ENCODE results near the gene HEPACAM.

Gene HEPACAM

GRCh38 chr11:124918950-124919349 lies 16.9 kb downstream of the HEPACAM start, which contains the start of gene HEPN1:
TSS of gene HEPN1 (plus strand) at chr11:124919250.
- no peak for TF ChIP-seq CTCF (conservative IDR thresholded peaks at IDR 0.05)
- H3K27ac ChIP-seq, result no peak within 1 kb of the TSS

GRCh38 chr11:124917115-124917637 lies 18.7 kb downstream of the HEPACAM start:
- H3K27ac ChIP-seq, result no peak overlapping the region
- TF ChIP-seq CTCF (conservative IDR thresholded peaks at IDR 0.05), result no peak

GRCh38 chr11:124916370-124916710 lies 19.5 kb downstream of the HEPACAM start:
- TF ChIP-seq CTCF (conservative IDR thresholded peaks at IDR 0.05), result no peak
- H3K27ac ChIP-seq, result no peak overlapping the region

DNA sequence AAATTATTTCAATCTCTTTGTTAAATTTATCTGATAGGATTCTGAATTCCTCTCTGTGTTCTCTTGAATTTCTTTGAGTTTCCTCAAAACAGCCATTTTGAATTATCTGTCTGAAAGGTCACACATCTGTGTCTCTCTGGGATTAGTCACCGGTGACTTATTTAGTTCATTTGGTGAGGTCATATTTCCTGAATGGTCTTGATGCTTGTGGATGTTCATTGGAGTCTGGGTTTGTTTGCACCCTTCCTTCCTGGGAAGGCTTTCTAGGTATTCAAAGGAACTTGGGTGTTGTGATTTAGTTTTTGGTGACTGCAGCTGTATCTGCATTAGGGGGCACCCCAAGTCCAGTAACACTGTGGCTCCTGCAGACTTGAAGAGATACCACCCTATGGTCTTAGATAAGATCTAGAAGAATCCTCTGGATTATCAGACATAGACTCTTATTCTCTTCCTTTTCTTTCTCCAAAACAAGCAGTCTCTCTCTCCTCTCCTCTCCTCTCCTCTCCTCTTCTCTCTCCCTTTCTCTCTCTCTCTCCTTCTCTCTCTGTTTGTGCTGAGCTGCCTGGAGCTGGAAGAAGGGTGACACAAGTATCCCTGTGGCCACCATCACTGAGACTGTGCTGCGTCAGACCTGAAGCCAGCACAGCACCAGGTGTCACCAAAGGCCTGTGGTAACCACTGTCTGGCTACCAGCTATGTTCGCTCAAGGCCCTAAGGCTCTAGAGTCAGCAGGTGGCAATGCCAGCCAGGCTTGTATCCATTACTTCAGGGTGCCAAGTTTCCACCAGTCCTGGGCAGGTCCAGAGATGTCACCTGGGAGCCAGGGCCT lies 20.1 kb downstream of the HEPACAM start:
- no peak overlapping the region for H3K27ac ChIP-seq
- TF ChIP-seq CTCF (conservative IDR thresholded peaks at IDR 0.05), result no peak

GRCh38 chr11:124902616-124903015 lies 33.2 kb downstream of the HEPACAM start:
- no peak for TF ChIP-seq CTCF (conservative IDR thresholded peaks at IDR 0.05)
- no peak overlapping the region for H3K27ac ChIP-seq

DNA sequence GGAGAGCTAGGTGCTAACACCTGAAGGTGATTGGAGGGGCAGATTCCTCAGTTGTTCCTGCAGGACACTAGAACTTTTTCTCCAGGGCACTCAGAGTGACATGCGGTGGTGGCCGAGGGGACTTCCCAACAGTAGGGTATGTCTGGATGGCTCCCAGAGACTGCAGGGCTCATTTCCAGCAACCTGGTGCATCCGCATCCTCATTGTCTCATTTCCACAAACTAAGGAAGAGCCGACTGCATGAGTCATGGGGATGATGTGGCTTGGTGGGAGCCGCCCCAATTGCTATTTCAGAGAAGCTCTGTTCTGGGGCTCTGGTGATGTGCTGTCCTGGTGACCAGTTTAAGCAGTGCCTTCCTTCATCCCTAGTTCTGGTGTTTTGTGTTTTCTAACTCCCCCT lies 35.4 kb downstream of the HEPACAM start:
- no peak for TF ChIP-seq CTCF (conservative IDR thresholded peaks at IDR 0.05)
- no peak overlapping the region for H3K27ac ChIP-seq

GRCh38 chr11:124899383-124900145 lies 36.3 kb downstream of the HEPACAM start:
- no peak overlapping the region for H3K27ac ChIP-seq
- no peak for TF ChIP-seq CTCF (conservative IDR thresholded peaks at IDR 0.05)
